Neural cell (in vitro differentiated cells): Measurements from ENCODE around the gene PDS5A. TPM values are rescaled to one million over a fixed set of nuclear protein-coding genes. Genes with fewer than 3 reads are reported as not detected.

Experiments used
- H2AFZ ChIP-seq: fragments of 200-600, 300-800 bp; sonication (generic), shearing (Covaris generic); 2 replicates; pipeline ENCODE4 v1.6.0; 2014; ENCODE audit warnings: low read depth, mild to moderate bottlenecking, antibody characterized with exemption, low read length, moderate library complexity
- H3F3A ChIP-seq: fragments of 200-600 bp; shearing (Covaris generic); 2 replicates; pipeline ENCODE4 v1.6.1; 2016; ENCODE audit warnings: mild to moderate bottlenecking, moderate library complexity, mixed read lengths, antibody characterized with exemption, low read length; ENCODE audit not compliant: insufficient read depth, poor library complexity, severe bottlenecking
- H3K27ac ChIP-seq: fragments of 200-600, 300-800 bp; sonication (generic), shearing (Covaris generic); 2 replicates; pipeline ENCODE4 v1.5.1; 2014; ENCODE audit warnings: mild to moderate bottlenecking, low read length, moderate library complexity
- H3K27me3 ChIP-seq: fragments of 300-800, 200-600 bp; sonication (generic), shearing (Covaris generic); 2 replicates; pipeline ENCODE4 v1.6.0; 2014; ENCODE audit warnings: mild to moderate bottlenecking, low read depth, low read length, moderate library complexity; ENCODE audit not compliant: insufficient read depth
- H3K36me3 ChIP-seq: fragments of 300-800, 200-600 bp; sonication (generic), shearing (Covaris generic); 2 replicates; pipeline ENCODE4 v1.5.1; 2014; ENCODE audit warnings: mild to moderate bottlenecking, antibody characterized with exemption, low read length, moderate library complexity; ENCODE audit not compliant: insufficient read depth
- H3K4me2 ChIP-seq: fragments of 300-800, 200-600 bp; sonication (generic), shearing (Covaris generic); 2 replicates; pipeline ENCODE4 v1.6.0; 2014; ENCODE audit warnings: mild to moderate bottlenecking, low read length
- H3K4me3 ChIP-seq: fragments of 300-800, 200-600 bp; sonication (generic), shearing (Covaris generic); 2 replicates; pipeline ENCODE4 v1.5.1; 2014; ENCODE audit warnings: mild to moderate bottlenecking, low read length, moderate library complexity
- H3K79me2 ChIP-seq: fragments of 200-600 bp; shearing (Covaris generic); replicated peaks from 2 replicates; pipeline ENCODE4 v1.6.0; 2014; ENCODE audit warnings: mild to moderate bottlenecking, low read length, moderate library complexity; ENCODE audit not compliant: insufficient read depth
- H3K9ac ChIP-seq: fragments of 300-800, 200-600 bp; sonication (generic), shearing (Covaris generic); 2 replicates; pipeline ENCODE4 v1.6.1; 2016; ENCODE audit warnings: mild to moderate bottlenecking, low read length, mixed read lengths
- H3K9me2 ChIP-seq: fragments of 200-600 bp; shearing (Covaris generic); 2 replicates; pipeline ENCODE4 v1.6.1; 2016; ENCODE audit warnings: mild to moderate bottlenecking, low read length, mixed read lengths; ENCODE audit not compliant: insufficient read depth
- H3K9me3 ChIP-seq: fragments of 200-600, 300-800 bp; sonication (generic), shearing (Covaris generic); 2 replicates; pipeline ENCODE4 v1.6.1; 2016; ENCODE audit warnings: mild to moderate bottlenecking, mixed run types, low read length, moderate library complexity, mixed read lengths
- H4K20me1 ChIP-seq: fragments of 200-600 bp; shearing (Covaris generic); 2 replicates; pipeline ENCODE4 v1.6.1; 2016; ENCODE audit warnings: mild to moderate bottlenecking, mixed run types; ENCODE audit not compliant: insufficient read depth
- CTCF ChIP-seq: fragments of 450-650 bp; IDR thresholded peaks from 2 replicates; pipeline ENCODE4 v1.5.1; 2014; ENCODE audit warnings: antibody characterized with exemption, mild to moderate bottlenecking, moderate library complexity; ENCODE audit not compliant: poor library complexity, severe bottlenecking
- EP300 ChIP-seq: fragments of 450-650 bp; conservative IDR thresholded peaks from 2 replicates; pipeline ENCODE4 v1.6.1; 2014; ENCODE audit warnings: antibody characterized with exemption, mild to moderate bottlenecking, moderate library complexity; ENCODE audit not compliant: poor library complexity, severe bottlenecking
- EZH2 ChIP-seq: fragments of 200-600, 300-800 bp; shearing (Covaris generic), sonication (generic); IDR thresholded peaks from 2 replicates; pipeline ENCODE4 v1.6.1; 2014; ENCODE audit warnings: antibody characterized with exemption, low read length, borderline replicate concordance, mild to moderate bottlenecking; ENCODE audit not compliant: insufficient read depth, poor library complexity, severe bottlenecking
- RAD21 ChIP-seq: fragments of 450-650 bp; conservative IDR thresholded peaks from 2 replicates; pipeline ENCODE4 v1.6.1; 2014; ENCODE audit warnings: antibody characterized with exemption, mild to moderate bottlenecking, moderate library complexity
- REST ChIP-seq: IDR thresholded peaks from 2 replicates; pipeline ENCODE4 v1.6.1; 2012; ENCODE audit warnings: borderline replicate concordance
- SMC3 ChIP-seq: fragments of 450-650 bp; conservative IDR thresholded peaks from 2 replicates; pipeline ENCODE4 v1.6.1; 2014; ENCODE audit warnings: antibody characterized with exemption, mild to moderate bottlenecking, moderate library complexity; ENCODE audit not compliant: poor library complexity
- polyA plus RNA-seq: library from polyadenylated mRNA; depleted of rRNA; stranded (reverse); fragments of >200 nt; gene quantifications from 2 replicates; pipeline ENCODE4 v1.2.3, GENCODE V29; 2014

Gene PDS5A
- polyA plus RNA-seq, 1 donor from 2014 or later: 46.3 TPM

- no peaks in the 10 kb centered on the region for H3K9me2 ChIP-seq
- no peak overlapping the region for H3K9ac ChIP-seq
- no peaks in the 10 kb centered on the region for H3K79me2 ChIP-seq
- H3K36me3 ChIP-seq: no peaks in the 10 kb centered on the region
- no peaks in the 10 kb centered on the region for H3F3A ChIP-seq
- no peaks in the 10 kb centered on the region for H3K9me3 ChIP-seq
- no peaks in the 10 kb centered on the region for H3K27me3 ChIP-seq
- no peak for TF ChIP-seq EZH2
- H4K20me1 ChIP-seq: no peaks in the 10 kb centered on the region
- H2AFZ ChIP-seq: no peak overlapping the region
- H3K4me3 ChIP-seq: no peak overlapping the region
- H3K4me2 ChIP-seq: no peak overlapping the region
- no peak overlapping the region for H3K27ac ChIP-seq
Observed at GRCh38 chr4:39889226-39889625, 88.5 kb downstream of the PDS5A start.

- Histone ChIP-seq H2AFZ (no peak overlapping the region), H3K9ac (no peak overlapping the region), H4K20me1 (no peaks in the 10 kb centered on the region), H3K9me3 (no peaks in the 10 kb centered on the region), H3K4me3 (no peak overlapping the region), H3K4me2 (no peak overlapping the region), H3K9me2 (no peaks in the 10 kb centered on the region), H3F3A (no peaks in the 10 kb centered on the region), H3K27ac (no peak overlapping the region), H3K27me3 (no peaks in the 10 kb centered on the region), H3K36me3 (no peaks in the 10 kb centered on the region), H3K79me2 (no peaks in the 10 kb centered on the region)
- TF ChIP-seq EP300 (no peak), RAD21 (no peak), CTCF (no peak)
Observed at GRCh38 chr4:39888541-39888940, 89.2 kb downstream of the PDS5A start.

GRCh38 chr4:39883646-39884045, 94.1 kb downstream of the PDS5A start:
- Histone ChIP-seq H3K4me2 (no peak overlapping the region), H4K20me1 (no peaks in the 10 kb centered on the region), H3K9me3 (no peaks in the 10 kb centered on the region), H3K36me3 (no peaks in the 10 kb centered on the region), H2AFZ (no peak overlapping the region), H3K4me3 (no peak overlapping the region), H3K9ac (no peak overlapping the region), H3F3A (no peaks in the 10 kb centered on the region), H3K27ac (no peak overlapping the region), H3K9me2 (no peaks in the 10 kb centered on the region), H3K79me2 (no peaks in the 10 kb centered on the region), H3K27me3 (no peaks in the 10 kb centered on the region)
- TF ChIP-seq REST: no peak
- no peak for TF ChIP-seq SMC3
